GM21423 (cell line): ENCODE data around the gene GRAPL.
A peak's percentile ranks its signal among the peaks of the same experiment; 100 is the strongest.
"Not testable (repeated sequence)": the region's sequence is repeated elsewhere in the genome, so short reads cannot be mapped to it uniquely, and the experiment has no call there.

Experiments
- ATAC-seq: cut with Tn5 transposase; IDR thresholded peaks from one replicate; pipeline ENCODE4 v1.9.1; 2021; ENCODE audit warnings: mild to moderate bottlenecking, moderate library complexity; ENCODE audit not compliant: unreplicated experiment

Gene GRAPL

GRCh38 chr17:19136138-19136537, 8.7 kb downstream of the GRAPL start:
- not testable (repeated sequence) for ATAC-seq

- ATAC-seq, result not testable (repeated sequence)
These were observed 9.2 kb downstream of the GRAPL start for GRCh38 chr17:19136605-19137004.

DNA sequence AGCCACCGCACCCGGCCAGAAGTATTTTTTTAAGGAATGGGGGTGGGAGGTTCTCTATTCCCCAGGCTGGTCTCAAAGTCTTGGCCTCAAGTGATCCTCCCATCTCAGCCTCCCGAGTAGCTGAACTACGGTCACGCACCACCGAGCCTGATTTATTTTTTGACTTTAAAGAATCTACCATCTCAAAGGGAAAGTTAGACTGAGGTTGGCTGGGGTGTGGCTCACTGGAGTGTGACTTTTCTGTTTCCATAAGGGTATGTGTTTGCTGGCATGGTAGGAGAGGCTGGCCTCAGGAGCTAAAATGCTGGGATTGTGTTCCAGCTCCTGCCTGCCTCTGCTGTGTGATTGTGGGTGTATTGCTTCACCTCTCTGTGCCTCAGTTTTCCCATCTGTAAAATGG, 10.6 kb downstream of the GRAPL start:
- not testable (repeated sequence) for ATAC-seq

DNA sequence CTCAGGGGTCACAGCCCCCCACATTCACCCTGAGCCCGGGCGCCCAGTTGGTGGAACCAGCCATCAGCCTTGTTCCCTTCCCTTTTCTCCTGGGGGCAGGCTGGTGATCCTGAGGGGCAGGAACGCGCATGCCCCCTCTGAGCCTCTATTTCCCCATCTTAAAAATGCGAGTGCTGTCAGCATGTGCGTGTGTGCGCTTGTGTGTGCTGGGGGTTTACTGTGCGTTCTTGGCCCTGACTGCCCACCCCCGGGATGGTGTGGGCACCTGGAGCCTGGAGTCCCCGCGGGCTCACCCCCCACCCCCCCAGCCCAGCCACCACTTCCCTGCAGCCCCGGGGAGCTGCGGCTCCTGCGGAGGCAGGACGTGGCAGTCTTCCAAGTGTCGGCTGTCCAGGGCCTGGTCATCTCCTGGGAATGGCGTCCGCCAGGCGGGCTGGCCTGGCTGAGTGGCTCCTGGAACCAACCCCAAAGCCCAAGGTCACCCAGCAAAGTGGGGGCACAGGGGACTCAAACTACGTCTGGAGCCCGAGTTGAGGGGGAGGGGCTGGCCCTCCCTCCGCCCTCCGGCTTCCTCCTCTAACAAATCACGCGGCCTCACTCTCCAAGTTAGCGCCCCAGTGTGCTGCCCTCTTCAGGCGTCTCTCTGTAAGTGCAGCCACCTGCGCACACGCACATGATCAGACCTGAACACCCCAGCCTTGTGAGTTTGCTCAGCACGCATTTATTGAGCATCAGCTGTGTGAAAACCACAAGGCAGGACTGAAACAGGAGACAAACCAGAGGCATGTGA, 14.2 kb downstream of the GRAPL start:
- ATAC-seq, result peak; percentile 46

- not testable (repeated sequence) for ATAC-seq
These were observed 15.0 kb downstream of the GRAPL start for GRCh38 chr17:19142419-19142818.

GRCh38 chr17:19143097-19143777, 15.8 kb downstream of the GRAPL start:
- ATAC-seq, result not testable (repeated sequence)

DNA sequence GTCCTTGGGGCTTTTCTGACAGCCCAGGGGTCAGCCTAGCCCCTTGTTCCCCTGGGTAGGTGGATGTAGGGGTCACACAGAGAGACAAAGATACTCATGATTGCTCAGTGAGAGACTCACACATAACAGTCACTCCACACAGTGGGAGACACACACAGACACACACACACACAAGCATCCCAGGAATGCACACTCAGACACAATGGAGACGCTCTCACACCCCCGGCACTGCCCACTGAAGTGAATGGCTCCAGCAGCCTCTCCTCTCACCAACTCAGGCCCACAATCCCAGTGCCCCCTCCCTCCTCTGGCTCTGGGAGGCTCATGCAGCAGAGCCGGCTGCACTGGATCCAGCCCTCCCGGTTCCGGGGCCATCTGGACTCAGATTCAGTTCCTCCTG, 17.0 kb downstream of the GRAPL start:
- ATAC-seq, result not testable (repeated sequence)

- not testable (repeated sequence) for ATAC-seq
These were observed 18.1 kb downstream of the GRAPL start for GRCh38 chr17:19145471-19145870.

DNA sequence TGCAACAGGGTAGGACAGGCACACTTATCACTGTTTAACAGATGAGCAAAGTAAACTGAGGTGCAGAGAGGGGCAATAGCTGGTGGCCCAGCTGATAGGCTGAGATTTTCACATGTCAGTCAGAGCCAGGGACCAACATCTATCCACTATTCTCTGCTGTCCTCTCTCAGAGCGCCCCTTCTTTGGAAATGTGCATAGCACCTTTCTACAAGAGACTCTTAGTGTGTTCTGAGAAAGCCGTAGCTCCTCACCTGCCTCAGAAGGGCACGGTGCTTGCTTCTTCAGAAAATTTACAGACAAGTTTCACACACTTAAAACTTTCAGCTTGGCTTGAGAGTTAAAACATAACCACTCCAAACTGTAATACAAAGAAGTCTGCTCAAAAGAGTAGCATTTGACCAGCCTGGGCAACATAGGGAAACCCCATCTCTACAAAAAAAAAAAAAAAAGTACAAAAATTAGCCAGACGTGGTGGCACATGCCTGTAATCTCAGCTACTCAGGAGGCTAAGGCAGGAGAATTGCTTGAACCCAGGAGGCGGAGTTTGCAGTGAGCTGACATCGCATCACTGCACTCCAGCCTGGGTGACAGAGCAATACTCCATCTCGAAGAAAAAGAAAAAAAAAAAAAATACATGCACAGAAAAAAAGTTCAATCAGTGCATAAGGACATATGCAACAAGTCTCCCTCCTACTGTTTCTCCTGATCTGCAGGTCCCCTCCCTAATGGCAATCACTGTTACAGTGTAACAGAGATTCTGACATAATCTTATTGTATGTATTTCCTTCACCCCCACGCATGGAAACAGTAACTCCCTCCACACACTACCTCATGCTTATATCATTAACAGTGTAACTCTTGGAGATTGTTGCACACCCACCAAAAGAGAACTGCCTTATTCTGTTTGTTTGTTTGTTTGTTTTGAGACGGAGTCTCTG, 23.6 kb downstream of the GRAPL start:
- not testable (repeated sequence) for ATAC-seq

DNA sequence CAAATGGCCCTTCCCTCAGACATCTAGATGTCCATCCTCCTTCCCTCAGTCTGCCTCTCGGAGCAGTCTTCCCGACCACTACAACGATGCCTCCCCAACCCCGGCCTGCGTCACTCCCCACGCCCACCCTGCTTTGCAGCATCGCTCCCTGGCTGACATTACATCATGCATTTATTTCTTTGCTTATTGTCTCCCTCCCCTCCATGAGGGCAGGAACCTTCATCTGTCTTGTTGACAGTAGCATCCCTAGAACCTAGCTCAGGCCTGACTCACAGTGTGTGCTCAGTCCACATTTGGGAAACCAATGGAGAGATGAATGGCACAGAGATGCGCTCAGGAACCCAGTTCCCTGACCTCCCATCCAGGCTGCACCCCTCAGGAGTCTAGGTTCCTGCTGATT, 30.2 kb downstream of the GRAPL start:
- not testable (repeated sequence) for ATAC-seq

- not testable (repeated sequence) for ATAC-seq
These were observed 31.1 kb downstream of the GRAPL start for GRCh38 chr17:19158478-19158877.

- ATAC-seq, result not testable (repeated sequence)
These were observed 31.5 kb downstream of the GRAPL start for GRCh38 chr17:19158938-19159337.

DNA sequence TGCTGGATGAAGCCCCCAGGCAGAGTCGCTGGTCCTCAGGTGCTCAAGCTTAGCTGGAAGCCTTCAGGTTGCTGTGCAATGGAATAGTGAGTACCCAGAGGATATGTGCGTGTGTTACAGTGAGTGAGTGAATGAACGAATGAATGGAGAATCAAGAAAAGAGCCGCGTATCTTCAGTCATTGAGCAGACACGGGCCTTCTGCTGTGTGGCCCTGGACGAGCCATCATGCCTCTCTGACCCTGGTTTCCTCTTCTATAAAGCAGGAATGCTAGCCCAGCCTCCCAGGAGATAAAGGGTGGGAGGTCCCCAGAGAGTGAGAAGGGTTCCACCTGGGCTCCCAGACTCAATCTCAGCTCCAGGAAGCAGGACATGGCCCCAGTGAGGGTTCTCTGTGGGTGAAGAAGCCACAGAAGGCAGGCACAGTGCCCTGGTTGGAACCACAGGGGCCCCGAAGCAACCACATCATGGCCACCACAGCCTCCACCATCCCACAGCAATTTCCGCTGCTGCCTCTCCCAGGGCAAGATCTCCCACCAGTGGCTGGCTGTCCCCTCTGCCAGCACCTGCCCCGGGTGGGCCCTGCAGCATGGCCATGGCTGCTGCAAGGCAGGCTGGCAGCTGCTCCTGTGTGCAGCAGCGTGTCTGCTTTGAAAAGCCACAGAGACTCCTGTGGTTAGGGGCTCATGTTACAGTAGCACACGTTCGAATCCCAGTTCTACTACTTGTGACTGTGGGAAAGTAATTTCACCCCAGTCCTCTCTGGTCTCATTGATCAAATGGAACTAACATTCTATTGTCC, 34.1 kb downstream of the GRAPL start:
- peak; percentile 50 for ATAC-seq

GRCh38 chr17:19162384-19163216, 35.2 kb downstream of the GRAPL start:
- ATAC-seq, result not testable (repeated sequence)

GRCh38 chr17:19174422-19174821, 47.0 kb downstream of the GRAPL start:
- not testable (repeated sequence) for ATAC-seq

GRCh38 chr17:19175410-19175809, 48.0 kb downstream of the GRAPL start:
- ATAC-seq, result peak; percentile 68

GRCh38 chr17:19181040-19181875, 53.9 kb downstream of the GRAPL start:
- ATAC-seq, result peak; percentile 94
